ENCODE results near the gene GRIN3A. TPM values are rescaled to one million over a fixed set of nuclear protein-coding genes. Genes with fewer than 3 reads are reported as not detected.

Gene GRIN3A
- total RNA-seq, 1 experiment from 2014 or later: not detected

GRCh38 chr9:101639311-101639710, 99.1 kb downstream of the GRIN3A start:
- Mint-ChIP-seq H3K36me3 (ENCODE audit: insufficient read depth, unreplicated experiment) (no peaks in the 10 kb centered on the region), H3K4me3 (ENCODE audit: unreplicated experiment) (no peak overlapping the region), H3K27ac (ENCODE audit: low read depth, unreplicated experiment) (no peak overlapping the region), H3K4me1 (ENCODE audit: insufficient read depth, unreplicated experiment) (no peaks in the 10 kb centered on the region), H3K27me3 (ENCODE audit: insufficient read depth, unreplicated experiment) (no peaks in the 10 kb centered on the region), H3K9me3 (ENCODE audit: unreplicated experiment) (no peaks in the 10 kb centered on the region)
- BruUV-seq (replicated peaks): no TSS peak
- CTCF ChIA-PET: interaction anchor here (1.2 kb wide), 1 partner anchor 9 kb away, joined by 3 read pairs; no protein-coding TSS in a partner anchor
- TF ChIP-seq CTCF (IDR thresholded peaks at IDR 0.05; ENCODE audit: unreplicated experiment): no peak
- POLR2A ChIA-PET: interaction anchor here (0.7 to 1.4 kb wide), 3 partner anchors 9 to 841 kb away, joined by 3 to 5 read pairs (median 3); no protein-coding TSS in a partner anchor
- intact Hi-C loops (cut with micrococcal nuclease): no loop called here
- DNase-seq (ENCODE audit: unreplicated experiment): no peak

GRCh38 chr9:101636247-101636646, 102.2 kb downstream of the GRIN3A start:
- H3K4me3 Mint-ChIP-seq (ENCODE audit: unreplicated experiment): no peak overlapping the region
- ChIA-PET CTCF (interaction anchor here (0.6 kb wide), 1 partner anchor 275 kb away, joined by 5 read pairs; no protein-coding TSS in a partner anchor), POLR2A (no interaction called here)
- H3K27me3 Mint-ChIP-seq (ENCODE audit: insufficient read depth, unreplicated experiment): peaks cover 14% of the 10 kb centered on the region
- no peaks in the 10 kb centered on the region for H3K9me3 Mint-ChIP-seq (ENCODE audit: unreplicated experiment)
- DNase-seq (ENCODE audit: unreplicated experiment): no peak
- no peak overlapping the region for H3K27ac Mint-ChIP-seq (ENCODE audit: low read depth, unreplicated experiment)
- intact Hi-C loops (cut with micrococcal nuclease): no loop called here
- no peaks in the 10 kb centered on the region for H3K4me1 Mint-ChIP-seq (ENCODE audit: insufficient read depth, unreplicated experiment)
- TF ChIP-seq CTCF (IDR thresholded peaks at IDR 0.05; ENCODE audit: unreplicated experiment): no peak
- no TSS peak for BruUV-seq (replicated peaks)
- H3K36me3 Mint-ChIP-seq (ENCODE audit: insufficient read depth, unreplicated experiment): no peaks in the 10 kb centered on the region

- H3K9me3 Mint-ChIP-seq (ENCODE audit: unreplicated experiment): no peaks in the 10 kb centered on the region
- no peak overlapping the region for H3K27ac Mint-ChIP-seq (ENCODE audit: low read depth, unreplicated experiment)
- DNase-seq (ENCODE audit: unreplicated experiment): no peak
- H3K4me3 Mint-ChIP-seq (ENCODE audit: unreplicated experiment): no peak overlapping the region
- H3K36me3 Mint-ChIP-seq (ENCODE audit: insufficient read depth, unreplicated experiment): no peaks in the 10 kb centered on the region
- ChIA-PET POLR2A (no interaction called here), CTCF (interaction anchor here (0.6 kb wide), 2 partner anchors 167 to 276 kb away, joined by 3 to 5 read pairs; no protein-coding TSS in a partner anchor)
- peaks cover 14% of the 10 kb centered on the region for H3K27me3 Mint-ChIP-seq (ENCODE audit: insufficient read depth, unreplicated experiment)
- no peaks in the 10 kb centered on the region for H3K4me1 Mint-ChIP-seq (ENCODE audit: insufficient read depth, unreplicated experiment)
- intact Hi-C loops (cut with micrococcal nuclease): no loop called here
- TF ChIP-seq CTCF (IDR thresholded peaks at IDR 0.05; ENCODE audit: unreplicated experiment): no peak
- no TSS peak for BruUV-seq (replicated peaks)
Observed at GRCh38 chr9:101635473-101635872, 103.0 kb downstream of the GRIN3A start.

- no peaks in the 10 kb centered on the region for H3K36me3 Mint-ChIP-seq (ENCODE audit: insufficient read depth, unreplicated experiment)
- DNase-seq (ENCODE audit: unreplicated experiment): no peak
- CTCF ChIA-PET: interaction anchor here (0.6 kb wide), 1 partner anchor 166 kb away, joined by 3 read pairs; no protein-coding TSS in a partner anchor
- peaks cover 14% of the 10 kb centered on the region for H3K27me3 Mint-ChIP-seq (ENCODE audit: insufficient read depth, unreplicated experiment)
- no peak for TF ChIP-seq CTCF (IDR thresholded peaks at IDR 0.05; ENCODE audit: unreplicated experiment)
- intact Hi-C loops (cut with micrococcal nuclease): no loop called here
- H3K4me1 Mint-ChIP-seq (ENCODE audit: insufficient read depth, unreplicated experiment): no peaks in the 10 kb centered on the region
- POLR2A ChIA-PET: interaction anchor here (0.6 kb wide), 1 partner anchor 150 kb away, joined by 3 read pairs; no protein-coding TSS in a partner anchor
- H3K27ac Mint-ChIP-seq (ENCODE audit: low read depth, unreplicated experiment): no peak overlapping the region
- no TSS peak for BruUV-seq (replicated peaks)
- H3K9me3 Mint-ChIP-seq (ENCODE audit: unreplicated experiment): no peaks in the 10 kb centered on the region
- H3K4me3 Mint-ChIP-seq (ENCODE audit: unreplicated experiment): no peak overlapping the region
Observed at GRCh38 chr9:101634741-101635409, 103.6 kb downstream of the GRIN3A start.
